Activated CD4-positive, alpha-beta T cell treated with anti-CD3 and anti-CD28 coated beads, Interleukin-10, Interleukin-2, amounts not matched to agents 100 ng/mL and 50 ng/mL, durations not matched to agents 16 hours and 8 hours (primary cell): Measurements from ENCODE around the gene GRHL3.
"Not testable (repeated sequence)": the region's sequence is repeated elsewhere in the genome, so short reads cannot be mapped to it uniquely, and the experiment has no call there.

Experiments used
- DNase-seq: peaks from one replicate; pipeline ENCODE4 v3.0.0-alpha.2; 2020

GRHL3 gene

DNA sequence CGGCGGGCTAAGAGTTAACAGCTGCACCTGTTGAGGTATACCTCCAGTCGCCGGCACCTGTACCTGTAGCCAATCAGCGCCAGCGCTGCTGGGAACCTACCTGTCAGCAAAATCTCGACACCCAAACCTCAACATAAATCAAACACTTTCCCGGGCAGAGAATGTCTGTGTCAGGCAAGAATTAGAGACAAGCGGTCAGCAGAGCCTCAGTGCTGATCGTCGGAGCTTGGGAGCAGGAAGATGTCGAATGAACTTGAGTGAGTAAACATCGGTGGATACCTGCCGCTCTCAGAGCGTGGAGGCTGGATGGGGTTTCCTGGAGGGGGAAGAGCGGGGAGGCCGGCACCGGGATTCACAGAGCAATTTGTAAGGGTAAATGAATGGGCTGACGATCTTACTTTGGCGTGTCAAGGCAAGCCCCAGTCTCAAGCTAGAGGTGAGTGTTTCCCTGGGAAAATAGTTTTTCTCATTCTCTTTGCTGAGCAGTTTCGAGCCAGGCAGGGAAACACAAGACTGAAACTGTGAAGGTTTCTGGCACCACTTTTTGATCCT, at the start of gene GRHL3:
TSS of gene GRHL3 (plus strand) at position 46 of the 552 bp plus-strand sequence. CDS start at position 241, 195 bp downstream.
- DNase-seq, result no peak

GRCh38 chr1:24274203-24275103, 44.7 kb upstream of the GRHL3 start:
- DNase-seq, result not testable (repeated sequence)

GRCh38 chr1:24275104-24275410, 44.1 kb upstream of the GRHL3 start:
- DNase-seq, result no peak

DNA sequence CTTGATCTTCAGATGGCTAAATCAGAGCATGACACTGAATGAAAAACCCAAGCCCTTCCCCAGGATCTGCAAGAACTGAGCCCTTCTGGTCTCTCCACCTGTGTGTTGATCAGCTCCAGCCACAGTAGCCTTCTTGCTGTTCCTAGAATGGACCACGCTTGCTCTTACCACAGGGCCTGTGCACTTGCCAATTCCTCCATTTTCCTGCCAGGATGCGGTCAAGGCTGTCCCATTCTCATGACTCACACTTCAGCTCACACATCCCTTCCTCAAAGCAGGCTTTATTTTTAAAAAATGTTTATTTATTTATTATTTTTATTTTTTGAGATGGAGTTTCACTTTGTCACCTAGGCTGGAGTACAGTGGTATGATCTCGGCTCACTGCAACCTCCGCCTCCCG, 43.6 kb upstream of the GRHL3 start:
- no peak for DNase-seq

GRCh38 chr1:24276791-24277190, 42.4 kb upstream of the GRHL3 start:
- DNase-seq, result no peak

- peak; percentile 80 for DNase-seq
These were observed 41.6 kb upstream of the GRHL3 start for GRCh38 chr1:24277420-24278169.

DNA sequence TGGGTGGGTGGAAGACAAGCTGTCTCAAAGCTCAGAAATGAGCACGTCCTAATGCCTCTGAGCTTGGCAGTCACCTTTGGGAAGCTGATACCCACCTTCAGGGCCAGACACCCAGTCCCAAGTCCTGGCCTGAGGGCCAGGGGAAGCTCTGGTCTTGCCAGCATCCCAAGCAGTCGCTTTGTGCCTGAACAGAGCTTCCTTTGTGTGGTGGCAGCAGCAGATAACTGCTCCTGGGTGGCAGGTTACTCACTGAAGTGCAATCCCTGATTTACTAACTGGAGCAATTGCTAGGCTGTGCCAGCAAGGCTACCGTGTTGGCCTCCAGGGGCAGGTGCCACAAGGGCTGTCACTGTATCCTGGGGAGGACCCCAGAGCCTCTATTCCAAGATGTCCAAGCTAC, 40.4 kb upstream of the GRHL3 start:
- no peak for DNase-seq

DNA sequence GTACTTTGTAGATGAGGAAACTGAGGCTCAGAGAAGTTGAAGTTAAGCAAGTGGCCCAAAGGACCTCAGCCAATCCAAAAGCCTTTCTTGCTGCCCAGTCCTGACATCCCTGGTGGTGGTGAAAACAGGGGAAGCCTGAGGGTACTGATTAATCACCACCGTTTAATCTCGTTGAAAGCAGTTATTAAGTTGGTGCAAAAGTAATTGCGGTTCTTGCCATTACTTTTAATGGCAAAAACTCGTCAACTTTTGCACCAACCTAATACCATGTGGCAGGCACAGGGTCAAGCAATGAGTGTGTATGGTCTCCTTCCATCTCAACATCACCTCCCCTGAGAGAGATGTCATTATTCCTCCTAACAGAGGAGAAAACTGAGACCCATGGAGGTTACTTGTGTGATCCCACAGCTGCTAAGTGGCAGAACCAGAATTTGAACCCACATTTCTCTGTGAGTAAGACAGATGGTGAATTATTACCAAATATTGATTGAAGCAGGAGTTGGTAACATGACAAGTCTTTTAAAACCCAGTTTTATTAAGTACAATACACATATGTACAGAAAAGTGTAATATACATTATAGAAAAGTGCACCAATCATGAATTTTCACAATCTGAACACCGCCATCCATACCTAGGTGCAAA, 39.4 kb upstream of the GRHL3 start:
- DNase-seq, result no peak

- no peak for DNase-seq
These were observed 37.6 kb upstream of the GRHL3 start for GRCh38 chr1:24281591-24281990.

DNA sequence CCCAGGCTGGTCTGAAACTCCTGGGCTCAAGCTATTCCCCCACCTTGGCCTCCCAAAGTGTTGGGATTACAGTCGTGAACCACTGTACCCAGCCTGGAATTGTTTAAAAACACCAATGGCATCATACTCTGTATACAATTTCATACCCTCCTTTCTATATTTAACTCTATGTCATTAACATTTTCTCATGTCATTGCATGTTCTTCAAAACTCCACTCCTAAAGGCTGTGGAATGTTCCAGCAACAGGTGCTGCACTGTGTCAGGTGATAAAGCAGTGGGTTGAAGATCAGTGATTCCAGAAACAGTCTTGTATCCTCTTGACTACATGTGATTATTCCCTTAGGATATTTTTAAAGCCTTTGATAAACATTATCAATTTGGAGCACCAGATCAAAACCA, 36.7 kb upstream of the GRHL3 start:
- no peak for DNase-seq

DNA sequence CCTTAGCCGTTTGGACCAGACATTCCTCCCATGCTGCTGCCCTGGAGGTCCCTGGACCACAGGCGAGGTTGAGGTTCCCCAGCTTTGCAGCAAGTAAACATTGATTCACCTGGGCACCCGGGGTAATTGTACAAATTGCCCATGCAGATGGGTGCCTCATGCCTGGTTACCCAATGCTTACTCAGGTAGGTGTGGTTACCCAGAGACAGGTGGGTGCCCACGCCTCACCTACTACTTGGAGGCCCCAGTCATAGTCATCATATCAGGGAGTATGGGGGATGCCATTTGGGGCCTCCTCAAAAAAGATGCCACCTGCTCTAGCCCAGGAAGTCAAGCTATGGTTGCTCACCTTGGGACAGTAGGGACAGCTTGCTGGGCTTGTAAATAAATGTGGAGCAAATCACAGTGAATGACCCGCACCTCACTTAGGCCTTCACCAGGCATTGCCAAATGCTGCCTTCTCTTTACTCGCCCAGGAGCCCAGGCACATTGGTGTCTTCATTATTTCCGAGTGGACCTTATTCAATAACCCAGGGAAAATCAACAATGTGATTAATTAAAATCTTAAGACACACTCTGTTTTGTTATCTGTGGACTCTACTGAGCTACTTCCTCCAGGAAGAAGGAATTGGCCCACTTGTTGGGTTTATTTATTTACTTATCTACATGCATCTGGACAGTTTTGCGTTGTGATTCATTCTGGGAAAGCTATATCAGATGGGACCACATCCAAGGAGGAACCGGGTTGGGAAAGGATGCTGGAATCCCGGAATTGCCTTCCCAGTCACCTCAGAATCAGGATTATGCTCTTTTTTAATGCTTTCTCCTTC, 35.6 kb upstream of the GRHL3 start:
- DNase-seq, result no peak

GRCh38 chr1:24284156-24284471, 35.0 kb upstream of the GRHL3 start:
- no peak for DNase-seq

- no peak for DNase-seq
These were observed 33.9 kb upstream of the GRHL3 start for GRCh38 chr1:24285231-24285630.

- no peak for DNase-seq
These were observed 32.7 kb upstream of the GRHL3 start for GRCh38 chr1:24286246-24287010.

GRCh38 chr1:24287779-24288178, 31.4 kb upstream of the GRHL3 start:
- not testable (repeated sequence) for DNase-seq

DNA sequence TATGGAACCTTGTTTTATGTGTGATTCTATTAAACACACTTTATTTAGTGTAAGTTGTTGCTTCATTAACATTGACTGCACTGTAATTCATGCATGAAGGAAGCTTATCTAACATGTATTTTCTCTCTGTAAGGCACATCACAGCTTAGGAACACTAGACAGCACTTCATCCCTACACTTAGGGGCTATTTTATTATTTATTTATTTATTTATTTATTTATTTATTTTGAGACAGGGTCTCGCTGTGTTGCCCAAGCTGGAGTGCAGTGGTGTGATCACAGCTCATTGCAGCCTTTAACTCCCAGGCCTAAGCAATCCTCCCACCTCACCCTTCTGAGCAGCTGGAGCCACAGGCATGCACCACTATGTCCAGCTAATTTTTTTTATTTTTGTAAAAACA, 30.7 kb upstream of the GRHL3 start:
- DNase-seq, result no peak

DNA sequence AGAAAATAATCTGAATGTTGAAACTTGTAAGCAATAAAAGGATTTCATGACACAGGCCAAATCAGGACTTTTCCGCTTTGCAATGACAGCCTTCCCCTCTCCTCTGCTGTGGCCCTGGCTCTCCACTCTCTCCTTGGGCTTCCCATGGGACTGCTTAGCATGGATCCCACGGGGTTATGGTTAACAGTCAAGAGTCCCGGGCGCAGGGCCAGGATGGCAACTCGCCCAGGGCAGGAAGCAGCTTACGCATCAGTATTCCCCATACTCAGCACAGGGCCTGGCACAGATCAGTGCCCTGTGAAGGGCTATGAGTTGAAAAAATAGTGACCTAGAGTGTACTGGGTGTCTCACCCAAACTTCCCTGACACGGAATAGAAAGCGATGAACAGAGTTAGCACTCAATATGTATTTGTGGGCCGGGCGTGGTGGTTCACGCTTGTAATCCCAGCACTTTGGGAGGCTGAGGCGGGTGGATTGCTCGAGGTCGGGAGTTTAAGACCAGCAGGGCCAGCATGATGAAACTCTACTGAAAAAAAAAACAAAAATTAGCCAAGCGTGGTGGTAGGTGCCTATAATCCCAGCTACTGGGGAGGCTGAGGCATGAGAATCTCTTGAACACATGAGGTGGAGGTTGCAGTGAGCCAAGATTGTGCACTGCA, 29.1 kb upstream of the GRHL3 start:
- no peak for DNase-seq

- no peak for DNase-seq
These were observed 28.1 kb upstream of the GRHL3 start for GRCh38 chr1:24290933-24291487.

DNA sequence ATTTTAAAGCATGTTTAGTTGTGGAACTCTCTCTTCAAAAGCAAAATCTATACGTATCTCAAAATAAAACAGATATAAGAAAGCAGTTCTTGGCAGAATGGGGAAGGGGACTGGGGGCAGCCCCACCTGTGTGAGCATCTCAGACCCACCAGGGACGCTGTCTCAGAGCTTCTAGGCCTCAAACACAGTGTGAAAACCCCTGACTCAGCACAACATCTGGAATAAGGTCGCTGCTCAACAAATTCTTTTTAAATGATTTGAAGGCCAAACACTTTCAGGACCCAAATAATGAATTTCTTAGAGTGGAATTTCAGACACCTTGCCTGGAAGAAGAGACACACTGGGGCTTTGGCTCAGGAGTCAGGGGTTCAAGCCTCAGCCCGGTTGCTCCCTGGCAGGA, 27.1 kb upstream of the GRHL3 start:
- no peak for DNase-seq

GRCh38 chr1:24292887-24293286, 26.3 kb upstream of the GRHL3 start:
- no peak for DNase-seq
